HG02763 (cell line): ENCODE results near the gene CWC15.
"Not testable (repeated sequence)": the region's sequence is repeated elsewhere in the genome, so short reads cannot be mapped to it uniquely, and the experiment has no call there.

Source experiments
- ATAC-seq: cut with Tn5 transposase; IDR thresholded peaks from one replicate; pipeline ENCODE4 v1.9.1; 2021; ENCODE audit warnings: mild to moderate bottlenecking, moderate library complexity; ENCODE audit not compliant: unreplicated experiment

The CWC15 gene

GRCh38 chr11:94973099-94973968, at the start of gene CWC15, which contains the start of gene KDM4D:
Gene CWC15, minus strand, starts transcription at chr11:94973556. Its CDS starts 1,371 bp downstream, at chr11:94972185.
Gene KDM4D, plus strand, starts transcription at chr11:94973709. Its CDS starts 23,664 bp downstream, at chr11:94997373.
- ATAC-seq = peak; percentile 100

- not testable (repeated sequence) for ATAC-seq
Measured at GRCh38 chr11:95021468-95021867, 48.1 kb upstream of the CWC15 start.

- ATAC-seq = no peak
Measured at GRCh38 chr11:95016139-95016538, 42.8 kb upstream of the CWC15 start.

GRCh38 chr11:95014184-95014821, 40.9 kb upstream of the CWC15 start:
- ATAC-seq = no peak

- no peak for ATAC-seq
Measured at GRCh38 chr11:95011376-95011775, 38.0 kb upstream of the CWC15 start.

- ATAC-seq = no peak
Measured at GRCh38 chr11:95005642-95006041, 32.3 kb upstream of the CWC15 start.

GRCh38 chr11:95003716-95004115, 30.4 kb upstream of the CWC15 start:
- ATAC-seq = no peak

GRCh38 chr11:94998285-94998684, 24.9 kb upstream of the CWC15 start:
- ATAC-seq = no peak

GRCh38 chr11:94997437-94997836, 24.1 kb upstream of the CWC15 start:
- no peak for ATAC-seq

- ATAC-seq = no peak
Measured at GRCh38 chr11:94993400-94993943, 20.1 kb upstream of the CWC15 start.

GRCh38 chr11:94988748-94989147, 15.4 kb upstream of the CWC15 start:
- no peak for ATAC-seq

- no peak for ATAC-seq
Measured at GRCh38 chr11:94987378-94987777, 14.0 kb upstream of the CWC15 start.

- no peak for ATAC-seq
Measured at GRCh38 chr11:94975599-94975998, 2.2 kb upstream of the CWC15 start.

GRCh38 chr11:94974178-94974577, 822 bp upstream of the CWC15 start:
- no peak for ATAC-seq

- no peak for ATAC-seq
Measured at GRCh38 chr11:94972700-94973098, 657 bp downstream of the CWC15 start.

GRCh38 chr11:94968334-94968958, 4.9 kb downstream of the CWC15 start:
- ATAC-seq = no peak

- no peak for ATAC-seq
Measured at GRCh38 chr11:94964934-94965333, 8.4 kb downstream of the CWC15 start.

GRCh38 chr11:94961255-94961654, 12.1 kb downstream of the CWC15 start:
- no peak for ATAC-seq

- no peak for ATAC-seq
Measured at GRCh38 chr11:94960488-94960887, 12.9 kb downstream of the CWC15 start.

- no peak for ATAC-seq
Measured at GRCh38 chr11:94959179-94959578, 14.2 kb downstream of the CWC15 start.

- no peak for ATAC-seq
Measured at GRCh38 chr11:94958121-94958696, 15.1 kb downstream of the CWC15 start.
